LNCAP (cell line): Measurements from ENCODE around the gene LDLRAP1.

ENCODE experiments used
- CTCF ChIP-seq: fragments of 450-650 bp; IDR thresholded peaks from 2 replicates; pipeline ENCODE4 v1.5.1; 2017; ENCODE audit warnings: mild to moderate bottlenecking

The LDLRAP1 gene

GRCh38 chr1:25527946-25528595 is 15.3 kb upstream of the LDLRAP1 start:
- TF ChIP-seq CTCF, result no peak

- no peak for TF ChIP-seq CTCF
Measured at GRCh38 chr1:25528881-25529517, 14.4 kb upstream of the LDLRAP1 start.

- TF ChIP-seq CTCF, result no peak
Measured at GRCh38 chr1:25529518-25530185, 13.8 kb upstream of the LDLRAP1 start.

- TF ChIP-seq CTCF, result no peak
Measured at GRCh38 chr1:25530186-25531081, 13.0 kb upstream of the LDLRAP1 start.

- no peak for TF ChIP-seq CTCF
Measured at GRCh38 chr1:25531082-25531461, 12.3 kb upstream of the LDLRAP1 start.

- TF ChIP-seq CTCF, result no peak
Measured at GRCh38 chr1:25532970-25533369, 10.4 kb upstream of the LDLRAP1 start.

GRCh38 chr1:25533775-25534409 is 9.5 kb upstream of the LDLRAP1 start:
- TF ChIP-seq CTCF, result no peak
